OCI-LY7 (cell line): ENCODE results near the gene UAP1L1. TPM values are rescaled to one million over a fixed set of nuclear protein-coding genes. Genes with fewer than 3 reads are reported as not detected.

Experiments
- BruUV-seq: library from RNA; stranded (reverse); fragments of 400-500 nt; replicated peaks from 2 replicates; lab custom pipeline; 2021; lab: Mats Ljungman, UMichigan
- CTCF ChIA-PET: fragments of 300-600 bp; sonication (Branson Sonifier 250); formaldehyde crosslinking; loops from one replicate; lab custom pipeline; 2022; ENCODE audit warnings: antibody characterized with exemption; ENCODE audit not compliant: unreplicated experiment; lab: Charles Lee
- POLR2A ChIA-PET: fragments of 300-600 bp; sonication (Branson Sonifier 250); formaldehyde crosslinking; loops from one replicate; lab custom pipeline; 2022; ENCODE audit warnings: antibody characterized with exemption; lab: Charles Lee
- DNase-seq: peaks from one replicate; pipeline ENCODE4 v3.0.0-alpha.2; 2015; ENCODE audit warnings: low spot score
- H2AFZ ChIP-seq: fragments of 200-600 bp; sonication (generic), shearing (Covaris generic); 2 replicates; pipeline ENCODE4 v1.6.1; 2014; ENCODE audit warnings: mild to moderate bottlenecking, antibody characterized with exemption, low read length, moderate library complexity
- H3K27ac ChIP-seq: fragments of 200-600 bp; sonication (generic); 2 replicates; pipeline ENCODE4 v1.5.1; 2014; ENCODE audit warnings: mixed run types, low read depth, mild to moderate bottlenecking, moderate library complexity, low read length, inconsistent platforms; ENCODE audit not compliant: poor library complexity, severe bottlenecking
- H3K36me3 ChIP-seq: fragments of 200-600 bp; sonication (generic); 2 replicates; pipeline ENCODE4 v1.6.1; 2014; ENCODE audit warnings: mild to moderate bottlenecking, antibody characterized with exemption, low read length, moderate library complexity, mixed read lengths; ENCODE audit not compliant: insufficient read depth
- H3K4me1 ChIP-seq: fragments of 200-600 bp; sonication (generic); 2 replicates; pipeline ENCODE4 v1.5.1; 2014; ENCODE audit warnings: mild to moderate bottlenecking, low read length; ENCODE audit not compliant: insufficient read depth, poor library complexity, severe bottlenecking
- H3K4me2 ChIP-seq: fragments of 200-600 bp; sonication (generic); 2 replicates; pipeline ENCODE4 v1.6.1; 2014; ENCODE audit warnings: mild to moderate bottlenecking, low read length
- H3K4me3 ChIP-seq: fragments of 200-600 bp; sonication (generic); 2 replicates; pipeline ENCODE4 v1.5.1; 2014; ENCODE audit warnings: mild to moderate bottlenecking, low read depth, low read length; ENCODE audit not compliant: poor library complexity, severe bottlenecking
- H3K79me2 ChIP-seq: fragments of 200-600 bp; sonication (generic); 2 replicates; pipeline ENCODE4 v1.6.1; 2016; ENCODE audit warnings: low read depth, mild to moderate bottlenecking, low read length, moderate library complexity, mixed read lengths; ENCODE audit not compliant: insufficient read depth
- H3K9me2 ChIP-seq: fragments of 200-600 bp; sonication (generic); 2 replicates; pipeline ENCODE4 v1.6.1; 2016; ENCODE audit warnings: mild to moderate bottlenecking, low read length, mixed read lengths; ENCODE audit not compliant: insufficient read depth
- H3K9me3 ChIP-seq: fragments of 200-600 bp; sonication (generic); 2 replicates; pipeline ENCODE4 v1.6.1; 2014; ENCODE audit warnings: mild to moderate bottlenecking, mixed run types, low read length, mixed read lengths
- H4K20me1 ChIP-seq: fragments of 200-600 bp; sonication (generic); 2 replicates; pipeline ENCODE4 v1.6.1; 2014; ENCODE audit warnings: mild to moderate bottlenecking, antibody characterized with exemption, low read length, moderate library complexity, mixed read lengths; ENCODE audit not compliant: insufficient read depth
- EZH2phosphoT487 ChIP-seq: fragments of 200-600 bp; sonication (generic); IDR thresholded peaks from 2 replicates; pipeline ENCODE4 v1.6.1; 2018; ENCODE audit warnings: low read depth, borderline replicate concordance, mild to moderate bottlenecking, mixed run types, antibody characterized with exemption, low read length, moderate library complexity, mixed read lengths
- intact Hi-C: fragments of 100-400 bp; cut with micrococcal nuclease; formaldehyde crosslinking; loops from one replicate; pipeline ENCODE4 v1.10.0; 2022; ENCODE audit not compliant: unreplicated experiment
- total RNA-seq, 2 experiments: library from RNA; depleted of rRNA in 1 of 2; stranded (reverse); fragments of >200 nt in 1 of 2; shearing (Covaris generic) in 1 of 2; gene quantifications; 2 replicates each; pipeline ENCODE4 v1.2.3, GENCODE V29; 2014 to 2022
- TF ChIP-seq, protein P1 (sequence below): fragments of 200-600 bp; sonication (generic); conservative IDR thresholded peaks from 2 replicates; pipeline ENCODE4 v1.5.1; 2014; ENCODE audit warnings: mild to moderate bottlenecking, antibody characterized with exemption, low read length, moderate library complexity, mixed read lengths

The UAP1L1 gene
- total RNA-seq, 2 experiments from 2014 or later, result 5.7 to 16.7 TPM

DNA sequence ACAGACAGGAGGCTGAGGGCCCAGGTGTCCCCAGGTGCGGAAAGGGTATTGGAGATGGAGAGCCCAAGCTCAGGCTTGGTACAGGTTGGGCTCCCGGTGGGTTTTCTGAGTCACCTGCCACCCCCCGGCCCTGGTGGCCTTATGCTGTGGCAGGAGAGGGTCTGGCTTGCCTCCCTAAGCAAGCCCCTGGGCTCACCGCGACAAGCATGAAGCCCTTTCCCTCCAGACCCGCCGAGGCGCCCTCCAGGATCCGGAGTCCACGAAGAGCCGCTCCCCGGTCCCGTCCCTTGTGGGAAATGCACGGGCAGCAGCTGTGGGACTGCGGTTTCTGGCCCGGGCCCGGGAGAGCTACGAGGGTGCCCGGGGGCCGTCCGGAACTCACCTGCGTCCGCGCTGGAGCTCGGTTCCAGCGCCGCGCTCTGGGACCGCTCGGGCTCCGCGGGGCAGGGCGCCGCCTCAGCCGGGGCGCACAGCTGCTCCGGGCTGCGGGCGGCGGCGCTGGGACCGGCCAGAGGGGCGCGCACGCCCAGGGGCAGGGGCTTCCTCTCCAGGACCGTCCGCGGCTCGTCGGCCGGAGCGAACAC lies 7.7 kb upstream of the UAP1L1 start:
- CTCF ChIA-PET, result interaction anchor here (0.7 to 0.9 kb wide), 2 partner anchors 23 to 60 kb away, joined by 3 read pairs; no protein-coding TSS in a partner anchor
- peaks cover 9% of the 10 kb centered on the region; the same call in 1 of the 2 replicates for H3K36me3 ChIP-seq
- H3K9me3 ChIP-seq, result no peaks in the 10 kb centered on the region
- peaks cover 14% of the 10 kb centered on the region; the same call in 1 of the 2 replicates for H3K79me2 ChIP-seq
- peaks cover 24% of the 10 kb centered on the region for H3K4me1 ChIP-seq
- intact Hi-C loops, result loop anchor here (1.0 to 2.0 kb wide), 4 partner anchors 17 to 167 kb away; partner anchors contain the start of genes DPP7, MAN1B1 and RNF224
- no peak overlapping the region for H2AFZ ChIP-seq
- H3K27ac ChIP-seq, result peak overlapping the region; percentile 57
- POLR2A ChIA-PET, result interaction anchor here (0.7 to 3.1 kb wide), 7 partner anchors 15 to 252 kb away, joined by 3 to 13 read pairs (median 4); partner anchors contain the start of genes ABCA2, MAN1B1 and TUBB4B
- peak overlapping the region; percentile 86 for H3K4me2 ChIP-seq
- DNase-seq, result peak; percentile 56
- H3K9me2 ChIP-seq, result no peaks in the 10 kb centered on the region
- no peaks in the 10 kb centered on the region for H4K20me1 ChIP-seq
- no TSS peak for BruUV-seq
- H3K4me3 ChIP-seq, result peak overlapping the region; percentile 75
- TF ChIP-seq, protein P1, sequence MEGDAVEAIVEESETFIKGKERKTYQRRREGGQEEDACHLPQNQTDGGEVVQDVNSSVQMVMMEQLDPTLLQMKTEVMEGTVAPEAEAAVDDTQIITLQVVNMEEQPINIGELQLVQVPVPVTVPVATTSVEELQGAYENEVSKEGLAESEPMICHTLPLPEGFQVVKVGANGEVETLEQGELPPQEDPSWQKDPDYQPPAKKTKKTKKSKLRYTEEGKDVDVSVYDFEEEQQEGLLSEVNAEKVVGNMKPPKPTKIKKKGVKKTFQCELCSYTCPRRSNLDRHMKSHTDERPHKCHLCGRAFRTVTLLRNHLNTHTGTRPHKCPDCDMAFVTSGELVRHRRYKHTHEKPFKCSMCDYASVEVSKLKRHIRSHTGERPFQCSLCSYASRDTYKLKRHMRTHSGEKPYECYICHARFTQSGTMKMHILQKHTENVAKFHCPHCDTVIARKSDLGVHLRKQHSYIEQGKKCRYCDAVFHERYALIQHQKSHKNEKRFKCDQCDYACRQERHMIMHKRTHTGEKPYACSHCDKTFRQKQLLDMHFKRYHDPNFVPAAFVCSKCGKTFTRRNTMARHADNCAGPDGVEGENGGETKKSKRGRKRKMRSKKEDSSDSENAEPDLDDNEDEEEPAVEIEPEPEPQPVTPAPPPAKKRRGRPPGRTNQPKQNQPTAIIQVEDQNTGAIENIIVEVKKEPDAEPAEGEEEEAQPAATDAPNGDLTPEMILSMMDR, result no peak
- no peak for TF ChIP-seq EZH2phosphoT487

DNA sequence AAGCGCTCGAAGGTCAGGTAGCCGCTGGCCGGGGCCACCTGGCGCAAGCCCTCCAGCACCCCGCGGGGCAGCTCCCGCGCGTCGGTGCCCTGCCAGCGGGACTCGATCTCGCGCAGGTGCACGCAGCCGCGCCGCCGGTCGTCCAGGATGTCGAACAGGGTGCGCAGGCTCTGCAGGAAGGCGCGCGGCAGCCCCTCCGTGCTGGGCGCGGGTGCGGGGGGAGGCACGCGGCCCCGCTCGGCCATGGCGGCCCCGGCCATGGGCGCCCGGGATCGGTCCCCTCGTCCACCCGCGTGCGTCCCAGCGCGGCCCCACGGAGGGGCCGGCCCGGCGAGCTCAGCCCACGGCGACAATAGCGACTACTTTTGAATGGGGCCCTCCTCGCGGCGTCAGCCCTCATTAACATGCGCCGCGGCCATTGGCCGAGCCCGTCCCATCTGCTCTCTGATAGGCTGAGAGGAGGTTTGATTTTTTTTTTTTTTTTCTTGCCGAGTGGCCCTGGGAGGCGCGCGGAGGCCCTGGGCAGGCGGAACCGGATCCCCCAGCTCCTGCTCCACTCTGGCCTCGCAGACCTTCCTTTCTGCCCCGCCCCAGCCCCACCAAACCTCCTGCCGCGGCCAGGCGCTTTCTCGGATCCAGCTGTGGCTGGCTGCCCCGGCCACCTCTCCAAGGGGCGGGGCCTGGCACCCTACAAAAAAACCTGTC lies 7.0 kb upstream of the UAP1L1 start, which contains the start of gene SAPCD2:
Gene SAPCD2 (minus strand): TSS at position 357 of the 705 bp plus-strand sequence. CDS start 97 bp downstream, at position 260.
- Histone ChIP-seq H3K9me2 (no peaks in the 10 kb centered on the region), H3K4me2 (peak within 1 kb of the TSS; percentile 86), H3K4me3 (peak within 1 kb of the TSS; percentile 75), H3K9me3 (no peaks in the 10 kb centered on the region), H3K36me3 (0 out of 2 replicates have a peak, but pooled peaks cover 2% of the 10 kb centered on the region), H3K79me2 (peaks cover 14% of the 10 kb centered on the region; the same call in 1 of the 2 replicates), H3K4me1 (peaks cover 29% of the 10 kb centered on the region), H4K20me1 (no peaks in the 10 kb centered on the region), H3K27ac (peak within 1 kb of the TSS; percentile 57), H2AFZ (peak within 1 kb of the TSS; percentile 63; the same call in 1 of the 2 replicates)
- TF ChIP-seq, protein P1, result no peak
- TF ChIP-seq EZH2phosphoT487, result no peak
- peak; percentile 95 for DNase-seq
- CTCF ChIA-PET, result interaction anchor here (0.7 kb wide), 1 partner anchor 59 kb away, joined by 3 read pairs; no protein-coding TSS in a partner anchor
- POLR2A ChIA-PET, result interaction anchor here (0.5 to 3.1 kb wide), 12 partner anchors 14 to 251 kb away, joined by 3 to 13 read pairs (median 4); partner anchors contain the start of genes ABCA2, MAN1B1 and TUBB4B
- TSS peak; percentile 79 for BruUV-seq
- intact Hi-C loops, result loop anchor here (1.0 kb wide), 1 partner anchor 16 kb away; the partner anchor contains the start of gene MAN1B1
